LNCAP (cell line): ENCODE measurements around the gene HIGD1A.

Experiments
- TF ChIP-seq, protein P1 (sequence below): fragments of 450-650 bp; IDR thresholded peaks from 2 replicates; pipeline ENCODE4 v1.5.1; 2017; ENCODE audit warnings: mild to moderate bottlenecking

HIGD1A gene

DNA sequence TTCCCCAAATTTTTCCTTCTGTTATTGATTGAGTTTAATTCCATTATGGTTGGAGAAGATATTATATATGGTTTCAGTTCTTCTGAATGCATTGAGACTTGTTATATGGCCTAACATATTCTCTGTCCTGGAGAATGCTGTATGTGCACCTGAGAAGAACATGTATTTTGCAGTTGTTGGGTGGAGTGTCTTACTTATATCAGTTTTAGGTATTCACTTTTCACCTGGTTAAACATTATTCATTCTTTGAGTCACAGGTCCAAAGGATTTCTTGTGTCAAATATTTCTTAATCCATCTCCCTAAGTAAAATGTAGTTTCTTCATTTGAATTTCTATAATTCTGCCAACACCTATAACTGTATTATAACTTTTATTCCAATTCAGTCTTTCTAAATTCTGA, 22.7 kb upstream of the HIGD1A start:
- TF ChIP-seq, protein P1, sequence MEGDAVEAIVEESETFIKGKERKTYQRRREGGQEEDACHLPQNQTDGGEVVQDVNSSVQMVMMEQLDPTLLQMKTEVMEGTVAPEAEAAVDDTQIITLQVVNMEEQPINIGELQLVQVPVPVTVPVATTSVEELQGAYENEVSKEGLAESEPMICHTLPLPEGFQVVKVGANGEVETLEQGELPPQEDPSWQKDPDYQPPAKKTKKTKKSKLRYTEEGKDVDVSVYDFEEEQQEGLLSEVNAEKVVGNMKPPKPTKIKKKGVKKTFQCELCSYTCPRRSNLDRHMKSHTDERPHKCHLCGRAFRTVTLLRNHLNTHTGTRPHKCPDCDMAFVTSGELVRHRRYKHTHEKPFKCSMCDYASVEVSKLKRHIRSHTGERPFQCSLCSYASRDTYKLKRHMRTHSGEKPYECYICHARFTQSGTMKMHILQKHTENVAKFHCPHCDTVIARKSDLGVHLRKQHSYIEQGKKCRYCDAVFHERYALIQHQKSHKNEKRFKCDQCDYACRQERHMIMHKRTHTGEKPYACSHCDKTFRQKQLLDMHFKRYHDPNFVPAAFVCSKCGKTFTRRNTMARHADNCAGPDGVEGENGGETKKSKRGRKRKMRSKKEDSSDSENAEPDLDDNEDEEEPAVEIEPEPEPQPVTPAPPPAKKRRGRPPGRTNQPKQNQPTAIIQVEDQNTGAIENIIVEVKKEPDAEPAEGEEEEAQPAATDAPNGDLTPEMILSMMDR, result no peak

DNA sequence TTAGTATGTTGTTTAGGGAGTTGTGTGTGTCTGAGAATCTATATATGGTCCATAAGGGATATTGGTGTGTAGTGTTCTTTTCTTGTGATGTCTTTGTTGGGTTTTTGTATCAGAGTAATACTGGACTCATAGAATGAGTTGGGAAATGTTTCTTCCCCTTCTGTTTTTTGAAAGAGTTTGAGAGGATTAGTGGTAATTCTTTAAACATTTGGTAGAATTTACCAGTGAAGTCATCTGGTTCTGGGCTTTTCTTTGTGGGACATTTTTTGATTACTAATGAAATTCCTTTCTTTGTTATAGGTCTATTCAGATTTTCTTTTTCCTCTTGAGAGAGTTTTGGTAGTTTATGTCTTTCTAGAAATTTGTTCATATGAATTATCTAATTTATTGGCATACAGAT, 21.9 kb upstream of the HIGD1A start:
- TF ChIP-seq, protein P1, result no peak

DNA sequence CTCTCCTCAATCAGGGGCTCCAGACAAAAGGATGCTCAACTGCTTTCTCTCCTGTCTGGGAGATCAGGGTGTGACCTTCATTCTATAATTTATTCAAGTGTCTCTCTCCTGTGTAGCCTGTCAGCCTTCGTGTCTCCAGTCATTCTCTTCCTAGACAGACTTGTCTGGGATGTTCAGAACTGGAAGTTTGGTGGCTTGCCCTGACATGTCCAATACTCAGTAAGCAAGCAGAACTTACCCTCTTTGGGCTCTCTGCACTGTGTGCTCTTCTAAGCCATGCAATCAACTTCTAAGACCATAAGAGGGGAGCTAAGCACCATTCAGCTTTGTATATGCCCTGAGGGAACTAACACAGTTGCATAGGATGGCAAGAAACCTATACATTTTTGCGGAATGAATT, 19.1 kb upstream of the HIGD1A start:
- TF ChIP-seq, protein P1, result no peak

DNA sequence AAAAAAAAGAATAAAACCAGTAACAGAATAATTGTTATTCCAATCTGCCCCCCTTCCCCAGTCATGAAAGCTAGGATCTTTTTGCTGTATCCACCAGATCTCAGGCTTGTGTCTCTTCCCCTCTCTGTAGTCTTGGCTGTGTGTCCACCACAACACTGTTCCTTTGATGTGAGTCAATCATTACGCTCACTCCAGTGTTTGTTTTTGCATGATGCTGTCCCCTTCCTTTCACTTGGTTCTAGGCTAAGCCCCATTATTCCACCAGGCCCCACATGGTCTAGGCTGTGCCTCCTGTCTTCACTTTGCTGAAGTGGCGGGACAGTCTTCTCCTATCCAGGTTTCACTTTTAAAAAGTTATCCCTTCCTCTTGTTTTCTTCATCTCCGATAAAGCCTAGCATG, 18.5 kb upstream of the HIGD1A start:
- TF ChIP-seq, protein P1, result no peak

DNA sequence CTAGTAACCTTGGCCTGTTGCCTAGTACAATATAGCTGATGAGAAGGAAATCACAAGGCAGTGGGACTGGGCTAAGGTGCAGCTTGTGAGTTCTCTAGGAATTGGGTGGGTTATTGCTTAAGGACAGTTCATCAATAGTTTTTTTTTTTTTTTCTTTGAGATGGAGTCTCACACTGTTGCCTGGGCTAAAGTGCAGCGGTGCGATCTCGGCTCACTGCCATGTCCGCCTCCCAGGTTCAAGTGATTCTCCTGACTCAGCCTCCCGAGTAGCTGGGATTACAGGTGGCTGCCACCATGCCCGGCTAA, 16.4 kb upstream of the HIGD1A start:
- TF ChIP-seq, protein P1, result no peak

DNA sequence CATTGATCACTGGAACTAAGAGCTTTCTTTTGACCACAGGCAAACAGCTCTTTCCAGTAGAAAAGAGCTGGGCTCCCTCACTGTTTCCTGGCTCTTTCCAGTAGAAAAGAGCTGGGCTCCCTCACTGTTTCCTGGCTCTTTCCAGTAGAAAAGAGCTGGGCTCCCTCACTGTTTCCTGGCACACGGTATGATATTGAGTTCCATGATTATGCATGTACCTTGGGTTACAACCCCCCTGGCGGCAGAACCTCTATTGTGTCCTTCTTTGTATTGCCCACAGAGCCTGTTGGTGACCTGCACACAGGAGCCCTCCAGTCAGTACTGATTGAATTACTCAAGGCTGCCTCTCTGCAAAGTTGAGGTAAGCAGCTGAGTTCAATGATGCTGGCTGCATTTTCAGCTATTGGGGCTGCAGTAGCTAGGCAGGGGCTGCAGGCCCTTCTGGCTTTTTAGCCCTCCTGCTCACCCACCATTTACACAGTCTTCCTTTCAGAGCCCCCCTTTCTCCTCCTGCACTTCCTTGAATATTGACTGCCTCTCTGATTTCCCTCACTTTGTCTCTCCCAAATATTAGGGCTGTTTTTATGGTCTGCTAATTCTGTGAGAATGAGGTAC, 15.2 kb upstream of the HIGD1A start:
- TF ChIP-seq, protein P1, result no peak

DNA sequence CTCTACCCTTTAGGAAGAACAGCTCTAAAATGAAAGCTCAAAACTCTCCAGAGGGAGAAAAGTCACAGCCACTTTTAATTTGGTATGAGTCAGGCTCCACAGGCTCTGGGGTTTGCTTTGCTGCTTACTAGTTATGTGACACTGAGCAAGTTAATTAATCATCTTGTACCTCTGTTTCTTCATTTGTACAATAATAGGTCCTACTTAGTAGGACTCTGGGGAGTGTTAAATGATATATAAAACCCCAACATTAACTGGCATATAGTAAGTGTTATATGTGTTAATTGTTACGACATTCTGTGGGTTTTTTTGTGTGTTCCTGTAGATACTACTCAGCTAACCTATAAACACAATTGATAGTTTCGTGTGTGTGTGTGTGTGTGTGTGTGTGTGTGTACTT, 11.5 kb upstream of the HIGD1A start:
- TF ChIP-seq, protein P1, result no peak

DNA sequence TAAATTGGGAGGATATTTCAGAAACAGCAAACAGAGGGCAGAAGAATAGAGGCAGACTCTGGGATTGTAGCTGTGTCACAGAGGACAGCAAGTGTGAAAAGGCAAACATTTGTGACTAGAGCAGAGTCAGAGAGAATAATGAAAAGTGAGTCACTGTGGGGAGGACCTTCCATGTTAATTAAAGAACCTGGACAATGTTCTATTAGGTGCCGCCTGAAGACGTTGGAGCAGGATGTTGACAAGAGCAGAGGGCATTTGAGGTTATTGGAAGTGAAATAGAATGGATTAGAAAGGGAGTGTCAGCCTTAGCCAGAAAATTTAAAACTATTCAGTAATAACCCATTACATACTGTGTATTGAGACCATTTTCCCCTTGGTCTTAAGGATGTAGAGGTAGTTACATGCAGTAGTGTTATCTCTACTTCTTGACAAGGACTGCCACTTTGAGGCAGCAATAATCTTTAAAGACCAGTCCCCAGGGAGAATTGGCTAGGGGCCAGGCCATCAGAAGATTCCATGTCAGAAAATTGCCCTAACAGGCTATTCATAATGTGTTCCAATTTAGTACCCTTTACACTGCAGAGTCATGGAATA, 10.7 kb upstream of the HIGD1A start:
- TF ChIP-seq, protein P1, result no peak
